AG04449 (cell line): ENCODE results near the gene KREMEN2.

Experiments
- CTCF ChIA-PET: fragments of 350-600 bp; formaldehyde crosslinking; extraction: SDS; loops from one replicate; lab custom pipeline; 2021; ENCODE audit warnings: antibody characterized with exemption; lab: Yijun Ruan, JAX
- POLR2A ChIA-PET: fragments of 400-600, 350-600 bp; formaldehyde crosslinking; extraction: SDS; loops from one replicate; lab custom pipeline; 2020; ENCODE audit warnings: antibody characterized with exemption, inconsistent platforms; lab: Yijun Ruan, JAX
- DNase-seq: peaks from one replicate; pipeline ENCODE4 v3.0.0-alpha.2; 2010; ENCODE audit warnings: low read depth, low spot score
- H3K4me3 ChIP-seq: 2 replicates; pipeline ENCODE4 v1.5.1; 2011; ENCODE audit warnings: low read depth, mild to moderate bottlenecking, control low read depth, low read length
- TF ChIP-seq, protein P1 (sequence below): IDR thresholded peaks from one replicate; pipeline ENCODE4 v1.5.1; 2011; ENCODE audit warnings: mild to moderate bottlenecking, moderate library complexity, low read length, control low read depth, inconsistent platforms; ENCODE audit not compliant: insufficient read depth; ENCODE audit errors: missing control alignments

The KREMEN2 gene

DNA sequence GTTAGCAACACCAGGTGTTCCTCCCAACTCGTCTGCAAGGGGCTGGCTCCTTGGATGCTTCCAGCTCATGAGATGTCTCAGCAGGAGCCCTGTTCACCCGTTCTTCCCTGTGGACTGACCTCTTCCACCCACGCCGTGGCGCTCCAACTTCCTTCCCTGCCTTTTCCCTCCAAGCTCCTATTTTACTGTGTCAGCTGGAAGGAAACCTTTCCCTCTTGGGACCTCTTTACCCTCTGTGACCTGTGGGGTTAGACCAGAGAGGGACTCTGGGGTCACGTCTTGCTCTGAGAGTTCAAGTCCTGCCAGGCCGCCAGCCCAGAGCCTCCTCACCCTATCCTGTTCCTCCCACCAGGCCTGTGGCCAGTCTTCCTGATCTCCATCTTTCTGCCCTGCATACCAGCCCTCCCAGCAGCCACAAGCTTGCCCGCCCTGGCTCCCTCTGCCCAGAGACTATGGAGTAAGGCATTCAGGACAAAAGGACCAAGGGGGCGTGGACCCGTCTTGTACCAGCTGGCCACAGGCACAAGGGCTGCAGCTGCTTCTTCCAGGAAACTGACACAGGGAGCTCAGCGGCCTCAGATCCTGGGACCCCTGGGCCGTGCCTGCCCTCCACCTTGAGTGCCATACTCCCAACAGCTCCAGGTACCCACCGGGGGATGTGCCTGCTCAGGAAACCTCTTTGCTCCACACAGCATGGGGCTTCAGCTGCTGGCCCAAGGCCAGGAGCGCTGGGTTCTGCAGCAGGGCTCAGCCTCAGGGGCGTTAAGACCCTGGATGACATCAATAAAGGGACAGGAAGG is 8.1 kb downstream of the KREMEN2 start:
- ChIA-PET POLR2A (interaction anchor here (1.7 kb wide), 1 partner anchor 48 kb away, joined by 4 read pairs; the partner anchor contains the start of gene TNFRSF12A), CTCF (interaction anchor here (1.1 to 3.2 kb wide), 3 partner anchors 9 to 11 kb away, joined by 3 to 17 read pairs (median 10); partner anchors contain the start of gene PKMYT1)
- no peak for DNase-seq
- H3K4me3 ChIP-seq: no peak overlapping the region
- TF ChIP-seq, protein P1, sequence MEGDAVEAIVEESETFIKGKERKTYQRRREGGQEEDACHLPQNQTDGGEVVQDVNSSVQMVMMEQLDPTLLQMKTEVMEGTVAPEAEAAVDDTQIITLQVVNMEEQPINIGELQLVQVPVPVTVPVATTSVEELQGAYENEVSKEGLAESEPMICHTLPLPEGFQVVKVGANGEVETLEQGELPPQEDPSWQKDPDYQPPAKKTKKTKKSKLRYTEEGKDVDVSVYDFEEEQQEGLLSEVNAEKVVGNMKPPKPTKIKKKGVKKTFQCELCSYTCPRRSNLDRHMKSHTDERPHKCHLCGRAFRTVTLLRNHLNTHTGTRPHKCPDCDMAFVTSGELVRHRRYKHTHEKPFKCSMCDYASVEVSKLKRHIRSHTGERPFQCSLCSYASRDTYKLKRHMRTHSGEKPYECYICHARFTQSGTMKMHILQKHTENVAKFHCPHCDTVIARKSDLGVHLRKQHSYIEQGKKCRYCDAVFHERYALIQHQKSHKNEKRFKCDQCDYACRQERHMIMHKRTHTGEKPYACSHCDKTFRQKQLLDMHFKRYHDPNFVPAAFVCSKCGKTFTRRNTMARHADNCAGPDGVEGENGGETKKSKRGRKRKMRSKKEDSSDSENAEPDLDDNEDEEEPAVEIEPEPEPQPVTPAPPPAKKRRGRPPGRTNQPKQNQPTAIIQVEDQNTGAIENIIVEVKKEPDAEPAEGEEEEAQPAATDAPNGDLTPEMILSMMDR: no peak

DNA sequence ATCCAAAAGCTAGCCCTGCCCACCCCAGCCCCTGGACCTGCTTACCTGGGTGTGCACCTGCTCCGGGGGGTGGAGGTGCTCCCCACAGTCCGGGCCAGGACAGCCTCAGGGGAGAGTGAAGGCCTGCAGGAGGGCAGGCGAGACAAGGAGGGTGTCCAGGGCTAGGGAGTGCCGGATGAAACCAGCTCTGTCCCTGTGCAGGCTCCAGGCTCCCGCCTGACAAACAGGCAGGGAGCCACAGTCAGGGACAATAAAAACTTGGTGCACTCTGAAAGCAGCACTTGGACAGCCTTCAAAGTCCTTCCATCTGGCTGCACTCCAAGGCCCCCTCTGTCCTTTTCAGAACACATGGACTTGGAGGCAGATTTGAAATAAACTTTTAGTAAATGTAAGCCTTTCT is 9.0 kb downstream of the KREMEN2 start:
- TF ChIP-seq, protein P1: no peak
- DNase-seq: no peak
- CTCF ChIA-PET: interaction anchor here (3.2 kb wide), 1 partner anchor 11 kb away, joined by 17 read pairs; no protein-coding TSS in a partner anchor
- no peak overlapping the region for H3K4me3 ChIP-seq
- POLR2A ChIA-PET: interaction anchor here (1.7 kb wide), 1 partner anchor 47 kb away, joined by 4 read pairs; the partner anchor contains the start of gene TNFRSF12A

DNA sequence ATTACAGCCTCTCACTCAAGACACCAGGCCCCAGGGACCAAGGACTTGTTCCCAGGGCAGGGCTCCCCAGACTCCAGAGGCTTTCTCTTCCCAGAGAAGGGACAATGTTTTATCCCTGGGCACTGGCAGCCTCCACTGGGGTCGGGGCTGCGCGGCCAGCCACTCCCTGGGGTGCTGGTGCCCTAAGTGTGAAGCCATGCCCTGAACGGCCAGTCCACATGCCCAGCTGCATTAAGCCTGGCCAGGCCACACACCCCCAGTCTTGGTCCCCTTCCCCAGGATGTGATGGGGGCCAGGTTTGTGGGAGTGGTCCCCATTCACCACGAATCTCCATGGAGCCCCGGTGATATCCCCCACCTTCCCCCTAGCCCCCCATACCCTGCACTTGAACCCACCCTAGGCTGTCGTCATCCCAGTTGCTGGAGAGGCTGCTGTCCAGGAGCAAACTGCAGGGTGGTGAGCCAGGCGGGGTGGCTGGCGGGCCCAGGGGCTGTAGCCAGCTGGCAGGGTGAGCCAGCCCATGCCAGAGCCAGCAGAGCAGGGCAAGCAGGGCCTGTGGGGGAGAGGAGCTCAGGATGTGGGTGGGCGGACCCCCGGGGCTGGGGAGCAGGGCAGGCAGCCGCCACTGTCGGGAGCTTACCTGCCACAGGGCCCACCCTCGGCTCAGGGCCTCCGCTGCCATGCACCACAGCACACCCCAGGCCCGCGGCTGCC is 9.7 kb downstream of the KREMEN2 start:
- ChIA-PET CTCF (interaction anchor here (1.6 to 3.2 kb wide), 2 partner anchors 12 kb away, joined by 6 to 17 read pairs; no protein-coding TSS in a partner anchor), POLR2A (no interaction called here)
- no peak for DNase-seq
- no peak overlapping the region for H3K4me3 ChIP-seq
- TF ChIP-seq, protein P1: no peak

DNA sequence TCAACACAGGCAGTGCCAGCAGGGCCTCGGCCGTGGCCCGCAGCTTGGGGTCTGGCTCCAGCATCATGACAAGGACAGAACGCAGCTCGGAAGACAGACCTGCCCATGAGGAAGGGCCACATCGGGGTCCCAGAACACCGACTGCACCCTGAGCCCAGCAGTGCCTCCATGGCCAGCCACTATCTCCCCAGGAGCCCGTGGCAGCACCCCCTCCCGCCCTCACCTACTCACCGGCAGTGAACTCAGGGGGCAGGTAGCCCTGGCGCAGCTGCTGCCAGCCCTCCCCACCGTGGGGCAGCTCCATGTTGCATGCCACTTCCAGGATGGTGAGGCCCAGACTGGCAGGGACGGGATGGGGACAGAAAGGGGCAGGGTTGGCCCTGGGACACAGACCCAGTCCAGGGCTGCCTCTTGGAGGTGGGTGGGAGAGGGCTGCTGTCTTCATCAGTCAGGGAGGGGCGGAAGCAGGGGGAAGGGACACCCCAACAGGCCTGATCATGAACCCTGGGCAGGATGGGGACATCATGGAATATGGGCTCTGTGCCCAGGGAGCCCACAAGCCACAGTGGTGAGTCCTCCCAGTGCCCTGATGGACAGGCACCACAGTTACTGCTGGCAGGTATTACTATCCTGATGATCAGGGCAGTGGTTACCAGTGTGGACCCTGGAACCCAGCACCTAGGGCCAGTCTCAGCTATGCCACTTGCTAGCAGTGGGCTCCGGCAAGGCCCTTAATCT is 10.4 kb downstream of the KREMEN2 start:
- H3K4me3 ChIP-seq: no peak overlapping the region
- POLR2A ChIA-PET: no interaction called here
- DNase-seq: no peak
- TF ChIP-seq, protein P1: no peak
- CTCF ChIA-PET: interaction anchor here (0.9 to 1.6 kb wide), 3 partner anchors 12 to 14 kb away, joined by 3 to 6 read pairs (median 3); no protein-coding TSS in a partner anchor

DNA sequence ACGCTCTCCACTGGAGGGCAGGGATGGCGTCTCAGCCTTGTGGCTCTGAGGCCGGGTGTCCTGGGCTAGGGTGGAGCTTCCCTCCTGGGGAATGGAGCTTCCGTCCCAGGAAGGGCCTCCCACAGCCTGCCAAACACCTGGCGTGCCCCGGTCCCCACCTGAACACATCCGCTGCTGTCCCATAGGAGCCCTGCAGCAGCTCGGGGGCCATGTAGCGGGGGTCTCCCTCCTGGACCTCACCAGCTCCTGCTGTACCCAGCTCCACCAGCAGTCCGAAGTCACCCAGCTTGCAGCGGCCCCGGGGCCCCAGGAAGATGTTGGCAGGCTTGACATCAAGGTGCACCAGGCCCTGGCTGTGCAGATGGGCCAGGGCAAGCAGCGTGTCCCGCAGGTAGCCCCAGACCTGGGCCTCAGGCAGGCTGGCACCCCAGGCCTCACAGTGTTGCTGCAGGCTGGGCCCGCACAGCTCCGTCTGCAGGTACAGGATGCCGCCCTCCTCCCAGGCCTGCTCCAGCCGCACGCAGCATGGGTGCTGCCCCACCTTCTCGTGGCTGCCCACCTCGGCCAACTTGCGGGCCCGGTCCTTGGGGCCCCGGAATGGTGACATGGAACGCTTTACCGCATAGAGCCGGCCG is 11.2 kb downstream of the KREMEN2 start:
- POLR2A ChIA-PET: no interaction called here
- CTCF ChIA-PET: interaction anchor here (0.9 to 1.6 kb wide), 4 partner anchors 9 to 15 kb away, joined by 3 to 6 read pairs (median 4); no protein-coding TSS in a partner anchor
- no peak overlapping the region for H3K4me3 ChIP-seq
- TF ChIP-seq, protein P1: no peak
- DNase-seq: no peak
